ENCODE measurements around the gene EMC7. TPM values are rescaled to one million over a fixed set of nuclear protein-coding genes. Genes with fewer than 3 reads are reported as not detected.

Gene EMC7
- total and polyA plus RNA-seq, 9 of the 15 experiments (the other 6 are each of a cell fraction or from before 2014, with no cell fraction given) = 25.8 to 92.8 (median 49.7) TPM

- TF ChIP-seq TSHZ1 (CRISPR knock-in tag; IDR thresholded peaks at IDR 0.05) = no peak
- TF ChIP-seq PHF20 (IDR thresholded peaks at IDR 0.05; ENCODE audit: partially characterized antibody) = no peak
- peak; percentile 37; the same call in 1 of the 2 replicates for TF ChIP-seq NCOA6 (IDR thresholded peaks at IDR 0.05)
- TF ChIP-seq ZNF124 (CRISPR knock-in tag; IDR thresholded peaks at IDR 0.05) = 0 out of 2 replicates have a peak, but pooled peaks have one; percentile 28
- TF ChIP-seq ZBTB12 (CRISPR knock-in tag; IDR thresholded peaks at IDR 0.05) = no peak
- TF ChIP-seq VEZF1 (CRISPR knock-in tag; IDR thresholded peaks at IDR 0.05) = peak; percentile 43; the same call in 1 of the 2 replicates
- 0 out of 2 replicates have a peak, but pooled peaks have one; percentile 14 for TF ChIP-seq SAFB (IDR thresholded peaks at IDR 0.05; ENCODE audit: borderline replicate concordance, low read depth, low read length)
- peak; percentile 89 for TF ChIP-seq POLR2G (IDR thresholded peaks at IDR 0.05; ENCODE audit: low read depth, low read length)
- no peak; the same call in 1 of the 2 replicates for TF ChIP-seq NFIC (IDR thresholded peaks at IDR 0.05)
- 0 out of 2 replicates have a peak, but pooled peaks have one; percentile 27 for TF ChIP-seq ZBTB40 (IDR thresholded peaks at IDR 0.05)
- TF ChIP-seq ZBTB40 (CRISPR knock-in tag; IDR thresholded peaks at IDR 0.05) = peak; percentile 20; the same call in 1 of the 2 replicates
Observed at GRCh38 chr15:34038023-34038870, 63.4 kb downstream of the EMC7 start (continued).

Data from K562 (cell line).